MM.1S (cell line): Measurements from ENCODE around the gene PEAR1.

Experiments
- DNase-seq: peaks from one replicate; pipeline ENCODE4 v3.0.0-alpha.2; 2015
- H2AFZ ChIP-seq: fragments of 300-600 bp; sonication (generic); 2 replicates; pipeline ENCODE4 v1.6.0; 2016; ENCODE audit warnings: antibody characterized with exemption, low read length
- H3F3A ChIP-seq: fragments of 300-600 bp; sonication (generic); 2 replicates; pipeline ENCODE4 v1.6.1; 2016; ENCODE audit warnings: mild to moderate bottlenecking, antibody characterized with exemption, low read length, moderate library complexity, mixed read lengths; ENCODE audit not compliant: insufficient read depth
- H3K27ac ChIP-seq: fragments of 300-600 bp; sonication (generic); 2 replicates; pipeline ENCODE4 v1.5.1; 2016; ENCODE audit warnings: mild to moderate bottlenecking, low read length
- H3K27me3 ChIP-seq: fragments of 300-600 bp; sonication (generic); replicated peaks from 2 replicates; pipeline ENCODE4 v1.6.0; 2016; ENCODE audit warnings: low read length; ENCODE audit not compliant: insufficient read depth
- H3K36me3 ChIP-seq: fragments of 300-600 bp; sonication (generic); replicated peaks from 2 replicates; pipeline ENCODE4 v1.6.1; 2016; ENCODE audit warnings: mild to moderate bottlenecking, low read length, mixed read lengths; ENCODE audit not compliant: insufficient read depth
- H3K4me1 ChIP-seq: fragments of 300-600 bp; sonication (generic); 2 replicates; pipeline ENCODE4 v1.6.1; 2016; ENCODE audit warnings: low read length, mixed read lengths
- H3K4me2 ChIP-seq: fragments of 300-600 bp; sonication (generic); 2 replicates; pipeline ENCODE4 v1.6.0; 2016; ENCODE audit warnings: low read depth, low read length
- H3K4me3 ChIP-seq: fragments of 300-600 bp; sonication (generic); 2 replicates; pipeline ENCODE4 v1.5.1; 2016; ENCODE audit warnings: low read length, mixed read lengths
- H3K79me2 ChIP-seq: fragments of 300-600 bp; sonication (generic); 2 replicates; pipeline ENCODE4 v1.6.1; 2016; ENCODE audit warnings: mixed run types, low read length, mixed read lengths
- H3K9ac ChIP-seq: fragments of 300-600 bp; sonication (generic); 2 replicates; pipeline ENCODE4 v1.6.1; 2016; ENCODE audit warnings: low read length, mixed read lengths
- H3K9me2 ChIP-seq: fragments of 300-600 bp; sonication (generic); replicated peaks from 2 replicates; pipeline ENCODE4 v1.6.1; 2016; ENCODE audit warnings: mild to moderate bottlenecking, low read length, mixed read lengths; ENCODE audit not compliant: insufficient read depth
- H3K9me3 ChIP-seq: fragments of 300-600 bp; sonication (generic); replicated peaks from 2 replicates; pipeline ENCODE4 v1.6.1; 2016; ENCODE audit warnings: mild to moderate bottlenecking, low read length, mixed read lengths; ENCODE audit not compliant: insufficient read depth
- H4K20me1 ChIP-seq: fragments of 300-600 bp; sonication (generic); 2 replicates; pipeline ENCODE4 v1.6.1; 2016; ENCODE audit warnings: mild to moderate bottlenecking, low read length, moderate library complexity, mixed read lengths; ENCODE audit not compliant: insufficient read depth
- EZH2 ChIP-seq: fragments of 300-600 bp; sonication (generic); optimal IDR thresholded peaks from 2 replicates; pipeline ENCODE3; 2017; ENCODE audit warnings: low read depth, mild to moderate bottlenecking, antibody characterized with exemption, low read length, mixed read lengths
- EZH2phosphoT487 ChIP-seq: fragments of 300-600 bp; sonication (generic); IDR thresholded peaks from 2 replicates; pipeline ENCODE4 v1.6.1; 2018; ENCODE audit warnings: antibody characterized with exemption, low read length
- TF ChIP-seq, protein P1 (sequence below): fragments of 300-600 bp; sonication (generic); IDR thresholded peaks from 2 replicates; pipeline ENCODE4 v1.5.1; 2016; ENCODE audit warnings: antibody characterized with exemption, low read length, mixed read lengths

Gene PEAR1

DNA sequence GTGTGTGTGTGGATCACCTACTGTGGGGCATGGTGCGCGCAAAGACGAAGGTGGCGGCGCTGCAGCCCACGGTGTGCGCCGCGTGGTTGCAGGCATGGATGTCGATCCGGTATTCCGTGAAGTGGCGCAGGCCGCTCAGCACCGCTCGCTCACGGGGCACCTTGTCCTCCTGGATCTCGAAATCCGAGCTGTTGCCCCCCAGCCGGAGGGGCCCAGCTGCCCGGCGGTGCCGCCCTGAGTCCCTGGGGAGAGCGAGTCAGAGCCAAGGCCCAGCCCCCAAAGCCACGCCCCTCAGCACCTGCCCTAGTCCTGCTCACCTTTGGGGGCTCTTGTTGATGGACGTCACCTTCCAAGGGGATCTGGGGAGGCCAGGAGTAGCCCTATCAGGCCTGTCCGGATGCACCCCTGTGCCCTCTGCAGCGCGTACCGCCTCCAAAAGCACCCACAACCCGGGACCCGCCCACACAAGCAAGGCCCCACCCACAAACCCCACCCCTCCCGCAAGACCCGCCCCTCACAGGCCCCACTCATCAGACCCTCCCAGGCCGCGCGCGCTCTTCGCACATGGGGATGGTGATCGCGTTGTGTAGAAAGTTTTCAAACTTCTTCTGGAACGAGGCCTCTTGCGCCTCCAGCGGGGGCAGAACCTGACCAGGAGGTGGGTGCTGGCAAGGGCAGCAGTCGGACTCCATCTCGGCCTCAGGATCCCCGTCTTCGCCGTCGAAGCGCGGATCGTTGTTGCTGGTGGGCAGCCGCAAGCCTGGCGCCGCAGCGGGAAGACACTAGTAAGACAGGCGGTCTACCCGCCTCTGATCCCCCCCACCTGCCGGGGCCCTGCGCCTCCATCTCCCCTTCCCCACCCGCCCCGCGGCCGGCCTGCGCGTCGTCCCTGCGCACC lies 48.2 kb upstream of the PEAR1 start:
- Histone ChIP-seq H3K4me1 (no peaks in the 10 kb centered on the region), H3K9me3 (no peaks in the 10 kb centered on the region), H3K27ac (no peak overlapping the region), H4K20me1 (no peaks in the 10 kb centered on the region), H3K4me3 (no peak overlapping the region), H3K36me3 (no peaks in the 10 kb centered on the region), H3K27me3 (peaks cover 68% of the 10 kb centered on the region), H3K9me2 (no peaks in the 10 kb centered on the region), H3K4me2 (peak overlapping the region; percentile 17; the same call in 1 of the 2 replicates), H3F3A (no peaks in the 10 kb centered on the region), H2AFZ (no peak overlapping the region), H3K9ac (no peak overlapping the region), H3K79me2 (no peaks in the 10 kb centered on the region)
- no peak for DNase-seq
- TF ChIP-seq, protein P1, sequence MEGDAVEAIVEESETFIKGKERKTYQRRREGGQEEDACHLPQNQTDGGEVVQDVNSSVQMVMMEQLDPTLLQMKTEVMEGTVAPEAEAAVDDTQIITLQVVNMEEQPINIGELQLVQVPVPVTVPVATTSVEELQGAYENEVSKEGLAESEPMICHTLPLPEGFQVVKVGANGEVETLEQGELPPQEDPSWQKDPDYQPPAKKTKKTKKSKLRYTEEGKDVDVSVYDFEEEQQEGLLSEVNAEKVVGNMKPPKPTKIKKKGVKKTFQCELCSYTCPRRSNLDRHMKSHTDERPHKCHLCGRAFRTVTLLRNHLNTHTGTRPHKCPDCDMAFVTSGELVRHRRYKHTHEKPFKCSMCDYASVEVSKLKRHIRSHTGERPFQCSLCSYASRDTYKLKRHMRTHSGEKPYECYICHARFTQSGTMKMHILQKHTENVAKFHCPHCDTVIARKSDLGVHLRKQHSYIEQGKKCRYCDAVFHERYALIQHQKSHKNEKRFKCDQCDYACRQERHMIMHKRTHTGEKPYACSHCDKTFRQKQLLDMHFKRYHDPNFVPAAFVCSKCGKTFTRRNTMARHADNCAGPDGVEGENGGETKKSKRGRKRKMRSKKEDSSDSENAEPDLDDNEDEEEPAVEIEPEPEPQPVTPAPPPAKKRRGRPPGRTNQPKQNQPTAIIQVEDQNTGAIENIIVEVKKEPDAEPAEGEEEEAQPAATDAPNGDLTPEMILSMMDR: no peak
- TF ChIP-seq EZH2phosphoT487 (no peak), EZH2 (no peak)

DNA sequence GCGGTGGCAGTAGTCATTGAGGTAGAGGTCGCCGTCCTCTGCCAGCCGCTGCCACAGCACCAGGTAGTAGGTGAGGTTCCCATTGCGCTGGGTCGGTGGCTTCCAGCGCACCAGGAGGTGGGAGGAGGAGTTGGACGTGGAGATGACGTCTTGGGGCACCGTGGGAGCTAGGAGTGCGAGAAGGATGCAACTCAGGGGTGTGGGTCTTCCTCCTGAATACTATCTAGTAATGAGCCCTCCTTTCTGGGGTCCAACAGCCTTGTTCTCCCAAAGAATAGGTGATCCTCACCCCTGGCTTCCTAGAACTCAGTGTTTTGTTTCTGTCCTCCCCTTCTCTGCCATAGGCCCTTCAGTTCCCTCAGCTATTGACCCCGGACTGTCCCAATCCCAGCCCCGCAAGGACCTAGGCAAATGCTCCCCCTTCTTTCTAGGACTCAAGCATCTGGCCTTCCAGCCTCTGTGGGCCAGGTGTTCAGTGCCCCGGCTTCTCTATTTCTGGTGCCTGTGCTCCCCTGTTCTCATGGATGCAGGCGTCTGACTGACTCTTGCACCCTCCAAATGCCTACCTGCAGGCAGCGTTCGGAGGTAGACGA lies 47.5 kb upstream of the PEAR1 start:
- H2AFZ ChIP-seq: no peak overlapping the region
- H3K4me1 ChIP-seq: no peaks in the 10 kb centered on the region
- no peaks in the 10 kb centered on the region for H4K20me1 ChIP-seq
- no peak overlapping the region for H3K4me3 ChIP-seq
- no peaks in the 10 kb centered on the region for H3F3A ChIP-seq
- H3K27me3 ChIP-seq: peaks cover 62% of the 10 kb centered on the region
- TF ChIP-seq, protein P1: no peak
- TF ChIP-seq EZH2 (no peak), EZH2phosphoT487 (no peak)
- no peaks in the 10 kb centered on the region for H3K9me2 ChIP-seq
- H3K9me3 ChIP-seq: no peaks in the 10 kb centered on the region
- H3K27ac ChIP-seq: no peak overlapping the region
- no peaks in the 10 kb centered on the region for H3K79me2 ChIP-seq
- no peaks in the 10 kb centered on the region for H3K36me3 ChIP-seq
- DNase-seq: no peak
- H3K4me2 ChIP-seq: no peak overlapping the region
- H3K9ac ChIP-seq: no peak overlapping the region

DNA sequence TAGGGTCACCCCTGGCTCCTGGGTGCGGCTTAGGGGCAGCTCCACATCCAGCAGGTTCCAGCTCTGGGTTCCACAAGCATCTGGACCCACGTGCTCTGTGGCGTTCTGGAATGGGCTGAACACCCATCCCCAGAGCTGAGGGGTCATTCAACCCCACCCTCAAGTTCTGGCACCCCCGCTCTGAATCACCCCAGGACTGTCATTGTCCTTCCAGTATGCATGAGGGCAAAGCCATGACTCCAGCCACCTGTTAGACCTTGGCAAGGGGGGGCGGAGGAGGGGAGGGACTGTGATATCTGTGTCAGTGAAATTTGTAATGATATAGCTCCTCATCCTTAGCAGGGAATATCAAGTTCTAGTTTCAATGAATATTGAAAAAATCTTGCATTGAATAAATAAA lies 46.9 kb upstream of the PEAR1 start:
- Histone ChIP-seq H3F3A (no peaks in the 10 kb centered on the region), H3K4me3 (no peak overlapping the region), H3K27ac (no peak overlapping the region), H3K4me2 (no peak overlapping the region), H3K79me2 (no peaks in the 10 kb centered on the region), H3K4me1 (no peaks in the 10 kb centered on the region), H3K27me3 (peaks cover 56% of the 10 kb centered on the region), H2AFZ (no peak overlapping the region), H4K20me1 (no peaks in the 10 kb centered on the region), H3K36me3 (no peaks in the 10 kb centered on the region), H3K9me2 (no peaks in the 10 kb centered on the region), H3K9ac (no peak overlapping the region), H3K9me3 (no peaks in the 10 kb centered on the region)
- no peak for DNase-seq
- no peak for TF ChIP-seq EZH2phosphoT487
- TF ChIP-seq, protein P1: no peak
